ENCODE data around the gene CA12.

DNA sequence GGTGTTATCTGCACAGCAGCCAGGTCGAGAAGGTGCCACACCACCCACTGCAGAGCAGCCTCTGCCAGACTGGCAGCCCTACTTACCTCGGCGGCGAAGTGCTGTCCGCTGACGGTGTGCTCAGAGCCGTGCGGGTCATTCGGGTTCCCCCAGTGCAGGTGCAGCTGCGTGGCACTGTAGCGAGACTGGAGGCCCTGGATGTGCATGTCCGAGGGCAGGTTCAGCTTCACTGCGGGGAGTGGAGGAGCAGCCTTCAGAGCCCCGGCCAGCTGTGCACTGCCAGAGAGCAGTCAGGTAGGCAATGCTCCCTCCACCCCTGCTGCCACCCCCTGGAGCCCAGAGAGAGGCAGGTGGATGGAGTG, 36.3 kb downstream of the CA12 start:
- no peak for TF ChIP-seq GATA3 (IDR thresholded peaks at IDR 0.05; ENCODE audit: low read depth, low read length)
- no peak for TF ChIP-seq GATA2 (IDR thresholded peaks at IDR 0.05; ENCODE audit: low read depth, low read length)

Measured in SH-SY5Y (cell line).